H1 (cell line): Measurements from ENCODE around the gene CYP4A11. TPM values are rescaled to one million over a fixed set of nuclear protein-coding genes. Genes with fewer than 3 reads are reported as not detected.

Experiments
- BCL11A ChIP-seq, 2 experiments: IDR thresholded peaks; one replicate each; pipeline ENCODE4 v1.6.1; 2011; ENCODE audit warnings: low read depth in 2 of 2, low read length in 2 of 2, mild to moderate bottlenecking in 2 of 2
- BRCA1 ChIP-seq: IDR thresholded peaks from 2 replicates; pipeline ENCODE4 v1.6.1; 2012; ENCODE audit warnings: low read depth, low read length, improper control_type of control experiment
- CBX8 ChIP-seq: fragments of 300-800, 300-1000 bp; sonication (generic); IDR thresholded peaks from 2 replicates; pipeline ENCODE4 v1.7.1; 2016; ENCODE audit warnings: low read depth, low read length, borderline replicate concordance
- CEBPB ChIP-seq: IDR thresholded peaks from 2 replicates; pipeline ENCODE4 v1.6.1; 2012; ENCODE audit warnings: low read depth, low read length
- EGR1 ChIP-seq: IDR thresholded peaks from 2 replicates; pipeline ENCODE4 v1.6.1; 2011; ENCODE audit warnings: low read depth, low read length, borderline replicate concordance
- GABPA ChIP-seq: IDR thresholded peaks from 2 replicates; pipeline ENCODE4 v1.6.1; 2011; ENCODE audit warnings: mild to moderate bottlenecking, low read length, moderate library complexity, borderline replicate concordance; ENCODE audit not compliant: insufficient read depth
- MAFK ChIP-seq: IDR thresholded peaks from 2 replicates; pipeline ENCODE4 v1.6.1; 2012; ENCODE audit warnings: low read depth, mild to moderate bottlenecking, improper control_type of control experiment, low read length
- SP1 ChIP-seq: IDR thresholded peaks from 2 replicates; pipeline ENCODE4 v1.6.1; 2011; ENCODE audit warnings: low read depth, low read length
- SRF ChIP-seq: IDR thresholded peaks from 2 replicates; pipeline ENCODE4 v1.6.1; 2011; ENCODE audit warnings: mild to moderate bottlenecking, low read depth, low read length, moderate library complexity
- SUZ12 ChIP-seq: fragments of 200-600 bp; sonication (generic); IDR thresholded peaks from 2 replicates; pipeline ENCODE4 v1.6.1; 2012; ENCODE audit warnings: mild to moderate bottlenecking, inconsistent platforms, low read length, moderate library complexity, mixed read lengths
- TAF1 ChIP-seq: IDR thresholded peaks from 2 replicates; pipeline ENCODE4 v1.6.1; 2011; ENCODE audit warnings: mild to moderate bottlenecking, low read depth, low read length
- TCF12 ChIP-seq: IDR thresholded peaks from 2 replicates; pipeline ENCODE4 v1.6.1; 2011; ENCODE audit warnings: low read depth, mild to moderate bottlenecking, low read length
- polyA plus RNA-seq, 7 experiments: library from polyadenylated mRNA; depleted of rRNA in 3 of 7; stranded (reverse) in 5 of 7; unstranded in 2 of 7; fragments of >200 nt in 5 of 7; fragments of 200-250 nt in 2 of 7; gene quantifications; 1 replicate in 5 of 7; 2 replicates in 1 of 7; 4 replicates in 1 of 7; pipeline versions ENCODE4 v1.2.1 to v1.2.3, GENCODE V29; 2011 to 2013; ENCODE audit warnings: missing spikeins in 2 of 7, mixed read lengths in 2 of 7
- total RNA-seq: library from RNA; stranded (reverse); fragmentation: NEBNext Ultra II Directional; extraction: Animal tissue kit (Norgen Biotek cat#: 25700); gene quantifications from 2 replicates; pipeline ENCODE4 v1.2.1, GENCODE V29; 2021
- TF ChIP-seq, protein P1 (sequence below): fragments of 300-600 bp; sonication (generic); IDR thresholded peaks from 2 replicates; pipeline ENCODE4 v1.7.1; 2012; ENCODE audit warnings: low read length, moderate library complexity, mild to moderate bottlenecking, inconsistent platforms; ENCODE audit not compliant: insufficient replicate concordance

Gene CYP4A11
- total and polyA plus RNA-seq, 2 of the 8 experiments (the other 6 are each of a cell fraction or from before 2014, with no cell fraction given), result not detected

DNA sequence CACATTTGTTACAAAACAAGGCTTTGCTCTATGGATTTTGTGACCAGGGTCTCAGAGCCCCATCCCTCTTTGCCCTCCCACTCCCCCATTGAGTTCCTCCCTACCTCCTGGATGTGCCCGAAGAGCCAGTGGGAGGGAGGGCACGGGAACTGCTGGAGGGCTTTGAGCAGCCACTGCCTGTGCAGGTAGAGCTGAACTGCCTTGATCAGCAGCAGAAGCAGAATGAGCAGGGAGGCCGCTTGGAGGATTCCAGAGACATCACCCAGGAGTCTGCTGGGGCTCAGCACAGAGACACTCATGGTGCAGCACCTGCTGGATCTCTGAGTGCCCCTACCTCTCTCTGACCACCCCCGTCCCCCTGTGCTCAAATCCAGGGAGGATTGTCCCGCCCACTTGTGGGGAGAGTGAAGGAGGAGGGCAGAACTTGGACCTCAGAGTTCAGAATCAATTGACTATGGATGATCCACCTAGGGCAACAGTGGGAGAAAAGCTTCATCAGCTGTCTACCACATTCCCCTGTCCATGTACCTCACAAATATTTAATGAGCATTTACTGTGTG lies at the start of gene CYP4A11 (continued):
- TF ChIP-seq, protein P1, sequence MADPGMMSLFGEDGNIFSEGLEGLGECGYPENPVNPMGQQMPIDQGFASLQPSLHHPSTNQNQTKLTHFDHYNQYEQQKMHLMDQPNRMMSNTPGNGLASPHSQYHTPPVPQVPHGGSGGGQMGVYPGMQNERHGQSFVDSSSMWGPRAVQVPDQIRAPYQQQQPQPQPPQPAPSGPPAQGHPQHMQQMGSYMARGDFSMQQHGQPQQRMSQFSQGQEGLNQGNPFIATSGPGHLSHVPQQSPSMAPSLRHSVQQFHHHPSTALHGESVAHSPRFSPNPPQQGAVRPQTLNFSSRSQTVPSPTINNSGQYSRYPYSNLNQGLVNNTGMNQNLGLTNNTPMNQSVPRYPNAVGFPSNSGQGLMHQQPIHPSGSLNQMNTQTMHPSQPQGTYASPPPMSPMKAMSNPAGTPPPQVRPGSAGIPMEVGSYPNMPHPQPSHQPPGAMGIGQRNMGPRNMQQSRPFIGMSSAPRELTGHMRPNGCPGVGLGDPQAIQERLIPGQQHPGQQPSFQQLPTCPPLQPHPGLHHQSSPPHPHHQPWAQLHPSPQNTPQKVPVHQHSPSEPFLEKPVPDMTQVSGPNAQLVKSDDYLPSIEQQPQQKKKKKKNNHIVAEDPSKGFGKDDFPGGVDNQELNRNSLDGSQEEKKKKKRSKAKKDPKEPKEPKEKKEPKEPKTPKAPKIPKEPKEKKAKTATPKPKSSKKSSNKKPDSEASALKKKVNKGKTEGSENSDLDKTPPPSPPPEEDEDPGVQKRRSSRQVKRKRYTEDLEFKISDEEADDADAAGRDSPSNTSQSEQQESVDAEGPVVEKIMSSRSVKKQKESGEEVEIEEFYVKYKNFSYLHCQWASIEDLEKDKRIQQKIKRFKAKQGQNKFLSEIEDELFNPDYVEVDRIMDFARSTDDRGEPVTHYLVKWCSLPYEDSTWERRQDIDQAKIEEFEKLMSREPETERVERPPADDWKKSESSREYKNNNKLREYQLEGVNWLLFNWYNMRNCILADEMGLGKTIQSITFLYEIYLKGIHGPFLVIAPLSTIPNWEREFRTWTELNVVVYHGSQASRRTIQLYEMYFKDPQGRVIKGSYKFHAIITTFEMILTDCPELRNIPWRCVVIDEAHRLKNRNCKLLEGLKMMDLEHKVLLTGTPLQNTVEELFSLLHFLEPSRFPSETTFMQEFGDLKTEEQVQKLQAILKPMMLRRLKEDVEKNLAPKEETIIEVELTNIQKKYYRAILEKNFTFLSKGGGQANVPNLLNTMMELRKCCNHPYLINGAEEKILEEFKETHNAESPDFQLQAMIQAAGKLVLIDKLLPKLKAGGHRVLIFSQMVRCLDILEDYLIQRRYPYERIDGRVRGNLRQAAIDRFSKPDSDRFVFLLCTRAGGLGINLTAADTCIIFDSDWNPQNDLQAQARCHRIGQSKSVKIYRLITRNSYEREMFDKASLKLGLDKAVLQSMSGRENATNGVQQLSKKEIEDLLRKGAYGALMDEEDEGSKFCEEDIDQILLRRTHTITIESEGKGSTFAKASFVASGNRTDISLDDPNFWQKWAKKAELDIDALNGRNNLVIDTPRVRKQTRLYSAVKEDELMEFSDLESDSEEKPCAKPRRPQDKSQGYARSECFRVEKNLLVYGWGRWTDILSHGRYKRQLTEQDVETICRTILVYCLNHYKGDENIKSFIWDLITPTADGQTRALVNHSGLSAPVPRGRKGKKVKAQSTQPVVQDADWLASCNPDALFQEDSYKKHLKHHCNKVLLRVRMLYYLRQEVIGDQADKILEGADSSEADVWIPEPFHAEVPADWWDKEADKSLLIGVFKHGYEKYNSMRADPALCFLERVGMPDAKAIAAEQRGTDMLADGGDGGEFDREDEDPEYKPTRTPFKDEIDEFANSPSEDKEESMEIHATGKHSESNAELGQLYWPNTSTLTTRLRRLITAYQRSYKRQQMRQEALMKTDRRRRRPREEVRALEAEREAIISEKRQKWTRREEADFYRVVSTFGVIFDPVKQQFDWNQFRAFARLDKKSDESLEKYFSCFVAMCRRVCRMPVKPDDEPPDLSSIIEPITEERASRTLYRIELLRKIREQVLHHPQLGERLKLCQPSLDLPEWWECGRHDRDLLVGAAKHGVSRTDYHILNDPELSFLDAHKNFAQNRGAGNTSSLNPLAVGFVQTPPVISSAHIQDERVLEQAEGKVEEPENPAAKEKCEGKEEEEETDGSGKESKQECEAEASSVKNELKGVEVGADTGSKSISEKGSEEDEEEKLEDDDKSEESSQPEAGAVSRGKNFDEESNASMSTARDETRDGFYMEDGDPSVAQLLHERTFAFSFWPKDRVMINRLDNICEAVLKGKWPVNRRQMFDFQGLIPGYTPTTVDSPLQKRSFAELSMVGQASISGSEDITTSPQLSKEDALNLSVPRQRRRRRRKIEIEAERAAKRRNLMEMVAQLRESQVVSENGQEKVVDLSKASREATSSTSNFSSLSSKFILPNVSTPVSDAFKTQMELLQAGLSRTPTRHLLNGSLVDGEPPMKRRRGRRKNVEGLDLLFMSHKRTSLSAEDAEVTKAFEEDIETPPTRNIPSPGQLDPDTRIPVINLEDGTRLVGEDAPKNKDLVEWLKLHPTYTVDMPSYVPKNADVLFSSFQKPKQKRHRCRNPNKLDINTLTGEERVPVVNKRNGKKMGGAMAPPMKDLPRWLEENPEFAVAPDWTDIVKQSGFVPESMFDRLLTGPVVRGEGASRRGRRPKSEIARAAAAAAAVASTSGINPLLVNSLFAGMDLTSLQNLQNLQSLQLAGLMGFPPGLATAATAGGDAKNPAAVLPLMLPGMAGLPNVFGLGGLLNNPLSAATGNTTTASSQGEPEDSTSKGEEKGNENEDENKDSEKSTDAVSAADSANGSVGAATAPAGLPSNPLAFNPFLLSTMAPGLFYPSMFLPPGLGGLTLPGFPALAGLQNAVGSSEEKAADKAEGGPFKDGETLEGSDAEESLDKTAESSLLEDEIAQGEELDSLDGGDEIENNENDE, result no peak
- TF ChIP-seq SRF, result no peak
- TF ChIP-seq MAFK, result no peak
- no peak for TF ChIP-seq GABPA
- no peak for TF ChIP-seq CEBPB
- TF ChIP-seq TCF12, result no peak
- TF ChIP-seq BCL11A (IDR thresholded peaks at IDR 0.05; ENCODE audit: low read depth in 2 of 2, low read length in 2 of 2), result no peak
- no peak for TF ChIP-seq EGR1
- TF ChIP-seq SUZ12, result no peak
- TF ChIP-seq SP1, result no peak
- TF ChIP-seq BRCA1, result no peak
- TF ChIP-seq TAF1, result no peak
- TF ChIP-seq CBX8, result no peak
